HG03066 (cell line): ENCODE measurements around the gene CS.
"Not testable (repeated sequence)": the region's sequence is repeated elsewhere in the genome, so short reads cannot be mapped to it uniquely, and the experiment has no call there.

Source experiments
- ATAC-seq: cut with Tn5 transposase; IDR thresholded peaks from one replicate; pipeline ENCODE4 v1.9.1; 2021; ENCODE audit warnings: low read depth; ENCODE audit not compliant: unreplicated experiment

Gene CS

DNA sequence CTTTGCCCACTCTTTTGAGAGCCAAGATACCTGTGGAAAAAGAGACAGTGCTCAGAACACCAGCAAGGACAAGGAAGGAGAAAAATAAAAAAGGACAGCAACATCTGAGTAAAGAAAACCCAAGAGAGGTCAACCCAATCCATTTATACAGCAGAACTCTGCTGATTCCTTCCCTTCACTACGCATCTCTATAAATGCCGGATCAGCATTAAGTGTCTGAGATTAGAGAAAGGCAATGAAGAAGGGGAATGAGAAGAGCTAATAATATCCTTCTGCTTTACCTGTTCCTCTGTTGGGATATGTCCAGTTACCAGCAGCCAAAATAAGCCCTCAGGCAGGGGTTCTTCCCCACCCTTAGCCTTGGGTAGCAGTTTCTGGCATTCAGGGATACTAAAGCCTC is 17.6 kb downstream of the CS start:
- ATAC-seq: no peak

GRCh38 chr12:56282030-56282429 is 18.1 kb downstream of the CS start:
- no peak for ATAC-seq

DNA sequence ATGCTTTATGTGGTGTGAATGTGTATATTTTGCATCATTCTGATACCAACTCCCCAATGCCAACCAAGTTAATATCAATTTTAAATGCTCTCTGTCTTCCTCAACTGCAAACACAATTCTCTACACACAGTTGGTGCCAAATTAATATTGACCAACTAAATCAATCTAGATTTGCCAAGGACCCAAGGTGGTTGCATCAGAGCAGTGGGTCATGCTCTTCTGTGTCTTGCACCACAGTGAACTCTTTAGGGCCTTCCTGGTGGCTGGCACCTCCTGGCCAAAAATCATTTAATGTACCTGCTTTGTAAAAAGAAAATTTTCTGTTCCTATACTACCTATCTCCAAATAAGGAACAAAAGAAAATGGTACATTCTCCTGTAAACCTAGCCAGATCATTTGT is 19.3 kb downstream of the CS start:
- no peak for ATAC-seq

- no peak for ATAC-seq
Measured at GRCh38 chr12:56278905-56279304, 21.2 kb downstream of the CS start.

DNA sequence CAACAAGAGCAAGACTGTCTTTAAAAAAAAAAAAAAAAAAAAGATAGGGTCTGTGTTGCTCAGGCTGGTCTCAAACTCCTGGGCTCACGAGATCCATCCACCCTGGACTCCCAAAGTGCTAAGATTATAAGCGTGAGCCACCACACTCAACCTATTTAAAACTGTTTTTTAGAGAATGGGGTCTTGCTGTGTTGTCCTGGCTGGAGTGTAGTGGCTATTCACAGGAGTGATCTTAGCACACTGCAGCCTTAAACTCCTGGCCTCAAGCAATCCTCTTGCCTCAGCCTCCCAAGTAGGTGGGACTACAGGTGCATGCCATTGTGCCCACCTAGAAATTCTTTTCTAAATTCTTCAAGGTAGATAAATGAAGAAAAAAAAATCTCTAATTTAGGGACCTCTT is 25.8 kb downstream of the CS start:
- ATAC-seq: no peak

DNA sequence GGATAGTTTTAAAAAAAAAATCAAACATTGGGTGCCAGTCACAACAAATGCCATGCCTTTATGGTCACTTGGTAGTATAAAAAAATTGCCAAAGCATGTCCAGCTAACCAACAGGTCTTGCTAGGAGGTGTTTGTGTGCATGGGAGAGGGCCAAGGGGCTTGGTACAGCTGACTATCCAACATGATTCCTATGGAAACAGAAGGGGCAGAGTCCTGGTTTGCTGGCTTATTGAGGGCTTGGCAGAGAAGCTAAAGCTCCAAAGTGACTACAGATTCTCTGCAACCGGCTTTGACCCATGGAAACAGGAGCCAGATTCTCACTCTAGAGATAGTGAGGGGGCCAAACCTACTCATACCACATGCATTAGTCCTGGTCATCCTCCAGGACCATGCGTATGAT is 27.7 kb downstream of the CS start:
- ATAC-seq: not testable (repeated sequence)

DNA sequence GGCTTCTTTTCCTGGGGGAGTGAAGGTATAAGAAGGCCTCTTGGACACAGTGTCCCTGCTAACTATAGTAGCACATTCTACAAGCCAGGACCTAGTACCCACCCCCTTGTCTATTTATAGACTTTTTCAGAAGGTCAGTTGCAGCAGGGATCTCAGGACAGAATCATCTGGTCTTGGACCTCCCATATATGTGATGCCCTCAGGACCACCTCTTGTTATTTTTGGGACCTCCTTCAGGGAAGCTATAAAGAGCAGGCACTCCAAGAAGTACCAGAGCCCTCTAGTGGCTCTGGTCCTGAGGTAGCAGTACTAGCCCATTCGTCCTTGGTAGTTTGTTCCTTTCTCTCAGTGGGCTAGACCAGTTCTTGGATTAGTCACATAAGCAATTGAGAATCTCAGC is 29.1 kb downstream of the CS start:
- ATAC-seq: no peak

GRCh38 chr12:56267443-56268071 is 32.6 kb downstream of the CS start:
- ATAC-seq: peak; percentile 25

- peak; percentile 78 for ATAC-seq
Measured at GRCh38 chr12:56266693-56267442, 33.3 kb downstream of the CS start, which contains the start of gene COQ10A. TSS of gene COQ10A (plus strand) at chr12:56266942. CDS start at chr12:56267119, 177 bp downstream.

- not testable (repeated sequence) for ATAC-seq
Measured at GRCh38 chr12:56266068-56266692, 34.0 kb downstream of the CS start.

GRCh38 chr12:56262955-56263354 is 37.2 kb downstream of the CS start:
- ATAC-seq: not testable (repeated sequence)

GRCh38 chr12:56261503-56262232 is 38.5 kb downstream of the CS start:
- ATAC-seq: no peak

DNA sequence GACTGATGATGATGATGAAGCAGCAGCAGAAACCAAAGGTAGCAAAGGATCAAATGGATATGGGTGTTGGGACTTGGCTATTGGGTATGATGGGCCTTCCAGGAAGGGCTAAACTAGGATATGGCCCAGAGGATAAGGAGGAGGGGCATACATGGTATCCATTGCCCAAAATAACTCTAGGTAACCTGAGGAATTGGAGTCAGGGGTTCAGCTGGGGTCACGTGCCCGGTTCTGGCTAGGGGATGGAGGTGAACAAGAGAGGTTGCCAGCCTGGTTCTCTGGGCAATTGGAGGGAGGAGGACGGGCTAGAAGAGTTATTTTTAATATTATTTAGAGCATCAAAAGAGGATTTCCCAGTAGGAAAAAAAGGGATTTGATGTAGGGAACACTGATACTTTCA is 39.2 kb downstream of the CS start:
- no peak for ATAC-seq

DNA sequence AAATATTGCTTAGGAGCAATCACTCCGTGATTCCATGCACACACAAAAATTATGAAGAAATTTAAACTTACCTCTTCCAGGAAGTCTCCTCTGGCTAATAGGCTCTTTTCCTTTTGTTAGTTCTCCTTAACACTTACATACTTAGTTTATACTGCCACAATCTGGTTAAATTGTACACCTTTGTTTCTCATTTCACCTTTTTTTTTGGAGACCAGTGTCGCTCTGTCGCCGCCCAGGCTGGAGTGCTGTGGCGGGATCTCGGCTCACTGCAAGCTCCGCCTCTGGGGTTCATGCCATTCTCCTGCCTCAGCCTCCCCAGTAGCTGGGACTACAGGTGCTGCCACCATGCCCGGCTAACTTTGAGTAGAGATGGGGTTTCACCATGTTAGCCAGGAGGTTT is 39.8 kb downstream of the CS start:
- ATAC-seq: no peak

DNA sequence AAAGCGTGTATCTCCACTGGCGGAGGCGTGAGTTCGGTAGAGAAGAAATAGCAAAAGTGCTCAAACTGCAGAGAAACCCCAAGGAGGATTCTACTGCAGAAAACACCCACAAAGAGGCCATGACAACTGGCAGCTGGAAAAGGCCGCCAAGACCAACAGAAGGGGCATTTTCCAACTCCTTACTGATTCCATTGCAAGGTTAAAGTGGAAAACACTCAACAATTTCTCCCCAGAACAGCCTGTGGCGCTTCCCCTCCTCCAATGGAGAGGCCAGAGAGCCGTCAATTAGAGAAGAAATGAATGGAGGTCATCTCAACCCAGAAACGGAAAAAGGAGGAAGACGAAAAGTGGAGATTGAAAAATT is 41.3 kb downstream of the CS start:
- ATAC-seq: no peak

DNA sequence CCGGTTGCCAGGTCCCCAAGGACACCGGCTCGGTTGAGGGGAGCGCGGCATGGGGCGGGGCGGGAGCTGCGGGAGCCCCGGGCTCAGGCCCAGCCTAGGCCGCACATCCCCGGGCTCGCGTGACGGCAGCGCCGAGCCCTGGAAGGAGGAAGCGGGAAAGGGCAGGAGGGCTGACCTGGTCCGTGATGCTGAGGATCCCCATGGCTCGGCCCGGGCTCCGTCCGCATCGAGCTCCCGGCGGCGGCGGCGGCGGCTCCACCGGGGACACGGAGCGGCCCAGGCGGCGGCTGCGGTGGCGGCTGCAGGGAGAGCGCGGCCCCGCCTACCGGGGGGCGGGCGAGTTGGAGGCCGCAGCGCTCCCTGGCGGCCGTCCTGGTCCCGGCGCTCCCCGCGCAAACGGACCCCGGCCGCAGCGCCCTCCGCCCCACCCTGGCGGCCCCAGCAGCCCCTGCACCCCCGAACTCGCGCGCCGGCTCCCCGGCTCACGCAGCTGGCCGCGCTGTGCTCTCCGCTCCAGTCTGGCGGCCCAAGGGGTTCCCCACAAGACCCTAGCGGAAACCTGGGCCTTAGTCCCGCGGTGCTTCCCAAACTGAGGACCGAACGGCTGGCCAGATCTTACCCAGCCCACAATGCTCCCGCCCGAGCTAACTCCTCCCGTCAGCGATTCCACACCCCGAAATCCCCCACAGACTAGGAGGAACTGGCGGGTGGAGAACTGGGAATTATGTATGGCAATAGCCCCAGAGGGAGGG is 41.9 kb downstream of the CS start, which contains the start of gene ANKRD52:
Gene ANKRD52, minus strand, starts transcription at position 317 of the 752 bp plus-strand sequence. Its CDS starts 115 bp downstream, at position 202.
- ATAC-seq: peak; percentile 86

- ATAC-seq: no peak
Measured at GRCh38 chr12:56257491-56258067, 42.6 kb downstream of the CS start.

GRCh38 chr12:56257071-56257470 is 43.1 kb downstream of the CS start:
- no peak for ATAC-seq

DNA sequence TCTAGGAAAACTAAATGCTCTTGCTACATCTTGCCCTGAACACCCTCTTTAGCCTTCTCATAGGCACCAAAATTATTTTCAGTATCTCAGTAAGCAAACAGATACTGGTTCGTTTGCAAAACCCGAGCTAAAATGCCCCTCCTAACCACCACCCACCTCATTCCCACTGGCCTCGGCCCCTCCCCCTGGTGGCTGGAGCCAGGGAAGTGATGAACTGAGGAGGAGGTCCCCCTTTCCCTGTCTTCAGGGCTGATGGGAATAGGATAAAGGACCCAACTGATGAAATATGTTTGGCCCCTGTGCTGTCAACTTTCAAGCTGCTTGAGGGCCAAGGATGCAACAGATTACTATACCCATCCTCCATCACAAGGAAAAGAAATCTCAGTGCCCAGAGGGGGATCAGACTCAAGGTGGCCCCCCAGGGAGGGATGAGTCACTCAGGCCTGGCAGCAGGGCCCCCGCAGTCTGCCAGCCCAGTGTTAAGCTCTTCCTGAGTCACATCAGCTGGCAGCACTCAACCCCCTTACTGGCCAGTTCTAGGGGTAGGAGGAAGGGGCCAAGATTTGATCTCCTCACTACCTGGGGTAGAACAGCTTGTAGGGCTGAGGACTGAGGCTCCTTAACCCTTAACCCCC is 43.7 kb downstream of the CS start:
- no peak for ATAC-seq
